ENCODE data around the gene SERINC3. TPM values are rescaled to one million over a fixed set of nuclear protein-coding genes. Genes with fewer than 3 reads are reported as not detected.
A peak's percentile ranks its signal among the peaks of the same experiment; 100 is the strongest.

The SERINC3 gene
- total and polyA plus RNA-seq, 2 of the 13 experiments (the other 11 are each of a cell fraction or from before 2014, with no cell fraction given): 82.0 to 226 TPM

DNA sequence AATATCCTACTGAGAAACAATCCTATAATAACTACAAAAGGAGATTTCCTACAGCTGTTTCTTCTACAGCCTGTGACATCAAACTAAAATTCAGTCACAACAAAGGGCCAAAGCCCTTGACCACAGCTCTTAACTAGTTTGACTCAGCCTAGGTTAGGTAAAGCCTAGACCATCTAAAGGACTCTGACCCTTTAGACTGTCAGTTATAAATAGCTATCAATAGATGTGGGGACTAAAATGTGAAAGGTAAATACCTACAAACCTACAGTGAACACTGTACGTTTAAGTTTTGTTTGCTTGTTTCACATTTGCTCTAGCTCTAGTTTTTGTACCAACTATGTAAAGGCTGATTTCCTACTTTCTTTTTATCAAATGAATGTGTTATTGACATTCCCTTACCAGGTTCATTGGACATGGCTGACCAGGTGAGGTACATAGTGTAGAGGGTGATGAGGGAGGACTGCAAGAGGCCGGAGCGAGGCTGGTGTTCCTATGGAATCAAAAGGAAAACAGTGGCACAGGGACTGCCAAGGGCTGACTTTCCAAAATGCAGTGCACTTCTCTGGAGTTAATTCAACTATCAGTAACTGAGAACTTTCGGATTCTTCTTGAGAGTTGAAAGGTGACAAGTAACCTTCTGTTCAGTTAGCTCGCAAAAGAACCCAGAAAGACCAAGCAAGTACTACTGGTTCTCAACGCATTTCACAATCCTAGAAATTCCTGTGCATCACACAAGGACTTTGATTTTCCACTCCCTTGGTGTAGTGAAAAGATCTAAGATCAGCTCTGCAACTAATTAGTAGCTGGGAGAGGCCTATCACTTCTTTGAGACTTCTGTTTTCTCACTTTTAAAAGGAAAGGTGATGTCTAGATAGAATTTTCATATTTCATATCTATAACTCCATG lies 17.2 kb downstream of the SERINC3 start (continued):
- TF ChIP-seq ZNF674 (CRISPR knock-in tag; IDR thresholded peaks at IDR 0.05; ENCODE audit: low read depth) (no peak), ARNT2 (CRISPR knock-in tag; IDR thresholded peaks at IDR 0.05; ENCODE audit: low read depth) (no peak), ZNF180 (CRISPR knock-in tag; IDR thresholded peaks at IDR 0.05; ENCODE audit: borderline replicate concordance, low read depth) (no peak), ZBTB33 (CRISPR knock-in tag; IDR thresholded peaks at IDR 0.05) (no peak), RFXANK (CRISPR knock-in tag; IDR thresholded peaks at IDR 0.05) (no peak), ZBED4 (CRISPR knock-in tag; IDR thresholded peaks at IDR 0.05; ENCODE audit: borderline replicate concordance) (no peak), ZSCAN29 (CRISPR knock-in tag; conservative IDR thresholded peaks at IDR 0.05) (no peak), MAF1 (CRISPR knock-in tag; IDR thresholded peaks at IDR 0.05; ENCODE audit: borderline replicate concordance) (no peak), SRY (CRISPR knock-in tag; IDR thresholded peaks at IDR 0.05) (no peak), SMARCC2 (IDR thresholded peaks at IDR 0.05) (no peak), JUNB (CRISPR knock-in tag; IDR thresholded peaks at IDR 0.05; ENCODE audit: borderline replicate concordance) (no peak), SKIL (CRISPR knock-in tag; IDR thresholded peaks at IDR 0.05; ENCODE audit: borderline replicate concordance) (no peak), FOXK2 (IDR thresholded peaks at IDR 0.05) (peak; percentile 27; the same call in 1 of the 2 replicates), E2F2 (CRISPR knock-in tag; IDR thresholded peaks at IDR 0.05; ENCODE audit: borderline replicate concordance) (no peak), HCFC1 (IDR thresholded peaks at IDR 0.05; ENCODE audit: low read depth, low read length) (no peak), ISX (CRISPR knock-in tag; conservative IDR thresholded peaks at IDR 0.05) (no peak), ZNF136 (CRISPR knock-in tag; IDR thresholded peaks at IDR 0.05; ENCODE audit: low read depth) (no peak)
- TF ChIP-seq, protein P1, sequence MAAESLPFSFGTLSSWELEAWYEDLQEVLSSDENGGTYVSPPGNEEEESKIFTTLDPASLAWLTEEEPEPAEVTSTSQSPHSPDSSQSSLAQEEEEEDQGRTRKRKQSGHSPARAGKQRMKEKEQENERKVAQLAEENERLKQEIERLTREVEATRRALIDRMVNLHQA (CRISPR knock-in tag; IDR thresholded peaks at IDR 0.05): no peak
- TF ChIP-seq, protein P2, sequence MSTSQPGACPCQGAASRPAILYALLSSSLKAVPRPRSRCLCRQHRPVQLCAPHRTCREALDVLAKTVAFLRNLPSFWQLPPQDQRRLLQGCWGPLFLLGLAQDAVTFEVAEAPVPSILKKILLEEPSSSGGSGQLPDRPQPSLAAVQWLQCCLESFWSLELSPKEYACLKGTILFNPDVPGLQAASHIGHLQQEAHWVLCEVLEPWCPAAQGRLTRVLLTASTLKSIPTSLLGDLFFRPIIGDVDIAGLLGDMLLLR (CRISPR knock-in tag; IDR thresholded peaks at IDR 0.05): no peak
